Activated T-cell treated with anti-CD3 and anti-CD28 coated beads, Interleukin-2, amount 50 U/mL, for 72 hours (primary cell): ENCODE measurements around the gene DEFB124. TPM values are rescaled to one million over a fixed set of nuclear protein-coding genes. Genes with fewer than 3 reads are reported as not detected.
A peak's percentile ranks its signal among the peaks of the same experiment; 100 is the strongest.
"Not testable (repeated sequence)": the region's sequence is repeated elsewhere in the genome, so short reads cannot be mapped to it uniquely, and the experiment has no call there.

Source experiments
- ATAC-seq, 2 donors: fragments of 150-1000 bp; cut with Tn5 transposase; replicated peaks in 1 of 2; 2 replicates each; pipeline ENCODE4 v1.10.0; 2021; ENCODE audit warnings: moderate library complexity in 2 of 2, mild to moderate bottlenecking in 1 of 2
- DNase-seq, 2 donors: peaks; one replicate each; pipeline ENCODE4 v3.0.0; 2021 to 2022; ENCODE audit warnings: mixed read lengths in 1 of 2
- H3K27ac Mint-ChIP-seq: one replicate; pipeline ENCODE4 v1.8.0; 2022; ENCODE audit warnings: mild to moderate bottlenecking, moderate library complexity, mixed read lengths
- H3K27me3 Mint-ChIP-seq: one replicate; pipeline ENCODE4 v1.8.0; 2022; ENCODE audit warnings: low read depth, mixed read lengths
- H3K36me3 Mint-ChIP-seq, 2 donors: one replicate each; pipeline ENCODE4 v1.8.0; 2022; ENCODE audit warnings: mixed read lengths in 2 of 2, mild to moderate bottlenecking in 1 of 2; ENCODE audit not compliant: insufficient read depth in 2 of 2
- H3K4me1 Mint-ChIP-seq: one replicate; pipeline ENCODE4 v1.8.0; 2022; ENCODE audit warnings: low read depth, mixed read lengths
- H3K4me3 Mint-ChIP-seq, 2 donors: one replicate each; pipeline ENCODE4 v1.8.0; 2022; ENCODE audit warnings: mild to moderate bottlenecking in 2 of 2, mixed read lengths in 2 of 2, moderate library complexity in 2 of 2
- H3K9me3 Mint-ChIP-seq, 2 donors: one replicate each; pipeline ENCODE4 v1.8.0; 2022; ENCODE audit warnings: mixed read lengths in 2 of 2
- total RNA-seq, 2 donors: library from RNA; stranded (reverse); gene quantifications; one replicate each; pipeline ENCODE4 v1.2.3, GENCODE V29; 2022

The DEFB124 gene
- total RNA-seq, 2 donors from 2014 or later = not detected

DNA sequence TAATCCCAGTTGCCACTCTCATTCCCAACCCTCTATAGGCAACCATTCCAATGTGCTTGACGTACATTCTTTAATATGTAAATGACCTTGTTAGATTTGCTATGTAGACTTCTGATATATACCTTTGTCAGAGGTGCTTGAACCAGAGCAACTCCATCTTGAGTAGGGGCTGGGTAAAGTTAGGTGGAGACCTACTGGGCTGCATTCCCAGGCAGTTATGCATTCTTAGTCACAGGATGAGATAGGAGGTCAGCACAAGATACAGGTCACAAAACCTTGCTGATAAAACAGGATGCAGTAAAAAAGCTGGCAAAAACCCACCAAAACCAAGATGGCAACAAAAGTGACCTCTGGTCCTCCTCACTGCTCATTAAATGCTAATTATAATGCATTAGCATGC is 31.0 kb upstream of the DEFB124 start:
- Mint-ChIP-seq H3K27me3 (peaks cover 26% of the 10 kb centered on the region), H3K27ac (no peak overlapping the region), H3K4me3 (no peak overlapping the region), H3K4me1 (peaks cover 9% of the 10 kb centered on the region), H3K36me3 (peaks cover 0 to 2% of the 10 kb centered on the region in 2 donors), H3K9me3 (peaks cover 0 to 2% of the 10 kb centered on the region in 2 donors)
- ATAC-seq = no peak
- no peak for DNase-seq

DNA sequence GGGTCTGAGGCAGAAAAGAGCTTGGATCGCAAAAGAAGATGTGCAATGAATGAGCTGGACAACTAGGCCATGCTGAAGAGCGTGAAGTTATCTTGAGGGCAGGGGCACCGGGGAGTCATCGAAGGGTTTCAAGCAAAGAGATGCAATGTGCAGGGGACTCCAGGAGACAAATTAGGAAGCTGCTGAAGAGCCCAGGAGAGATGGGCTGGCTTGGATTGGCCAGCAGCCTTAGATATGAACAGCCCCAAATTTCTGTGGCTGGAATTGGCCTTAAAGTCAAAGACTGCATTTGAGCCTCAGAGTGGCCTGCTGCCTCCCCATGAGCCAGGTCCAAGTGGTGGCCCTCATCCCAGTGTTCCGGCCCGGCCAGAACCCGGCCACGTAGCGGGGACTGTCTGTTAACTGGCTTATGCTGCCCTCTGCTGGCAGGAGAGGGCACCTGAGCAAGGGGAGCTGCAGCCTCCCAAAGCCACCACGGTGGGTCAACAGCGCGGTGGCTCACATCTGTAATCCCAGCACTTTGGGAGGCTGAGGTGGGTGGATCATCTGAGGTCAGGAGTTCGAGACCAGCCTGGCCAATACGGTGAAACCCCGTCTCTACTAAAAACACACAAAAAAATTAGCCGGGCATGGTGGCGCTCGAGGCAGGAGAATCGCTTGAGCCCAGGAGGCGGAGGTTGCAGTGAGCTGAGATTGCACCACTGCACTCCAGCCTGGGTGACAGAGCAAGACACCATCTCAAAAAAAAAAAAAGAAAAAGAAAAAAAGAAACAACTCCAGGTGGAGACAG is 28.2 kb upstream of the DEFB124 start:
- not testable (repeated sequence) for H3K4me3 Mint-ChIP-seq, H3K9me3 Mint-ChIP-seq, H3K4me1 Mint-ChIP-seq, H3K27ac Mint-ChIP-seq, H3K36me3 Mint-ChIP-seq
- DNase-seq (peak; percentile 80 to 82), ATAC-seq (peak; percentile 96 to 98)
- peaks cover 18% of the 10 kb centered on the region for H3K27me3 Mint-ChIP-seq

DNA sequence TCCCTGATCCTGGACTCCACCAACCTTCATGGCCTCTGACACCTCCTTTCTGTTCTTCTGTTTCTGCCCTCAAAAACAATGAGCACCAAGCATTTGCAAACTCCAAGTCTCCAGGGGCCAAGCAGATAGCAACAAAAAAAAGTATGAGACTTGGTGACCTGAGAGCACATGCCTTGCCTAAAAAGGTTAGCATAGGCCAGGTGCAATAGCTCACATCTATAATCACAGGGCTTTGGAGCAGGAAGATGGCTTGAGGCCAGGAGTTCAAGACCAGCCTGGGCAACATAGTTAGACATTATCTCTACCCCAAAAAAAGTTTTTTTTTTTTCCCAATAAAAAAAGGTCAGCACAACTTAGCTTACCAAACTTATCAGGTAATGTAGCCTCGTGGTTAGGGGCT is 25.6 kb upstream of the DEFB124 start:
- no peak overlapping the region for H3K27ac Mint-ChIP-seq
- H3K4me3 Mint-ChIP-seq = no peak overlapping the region
- H3K9me3 Mint-ChIP-seq = no peaks in the 10 kb centered on the region
- no peaks in the 10 kb centered on the region for H3K36me3 Mint-ChIP-seq
- peaks cover 29% of the 10 kb centered on the region for H3K27me3 Mint-ChIP-seq
- peaks cover 9% of the 10 kb centered on the region for H3K4me1 Mint-ChIP-seq
- no peak for ATAC-seq
- no peak for DNase-seq

DNA sequence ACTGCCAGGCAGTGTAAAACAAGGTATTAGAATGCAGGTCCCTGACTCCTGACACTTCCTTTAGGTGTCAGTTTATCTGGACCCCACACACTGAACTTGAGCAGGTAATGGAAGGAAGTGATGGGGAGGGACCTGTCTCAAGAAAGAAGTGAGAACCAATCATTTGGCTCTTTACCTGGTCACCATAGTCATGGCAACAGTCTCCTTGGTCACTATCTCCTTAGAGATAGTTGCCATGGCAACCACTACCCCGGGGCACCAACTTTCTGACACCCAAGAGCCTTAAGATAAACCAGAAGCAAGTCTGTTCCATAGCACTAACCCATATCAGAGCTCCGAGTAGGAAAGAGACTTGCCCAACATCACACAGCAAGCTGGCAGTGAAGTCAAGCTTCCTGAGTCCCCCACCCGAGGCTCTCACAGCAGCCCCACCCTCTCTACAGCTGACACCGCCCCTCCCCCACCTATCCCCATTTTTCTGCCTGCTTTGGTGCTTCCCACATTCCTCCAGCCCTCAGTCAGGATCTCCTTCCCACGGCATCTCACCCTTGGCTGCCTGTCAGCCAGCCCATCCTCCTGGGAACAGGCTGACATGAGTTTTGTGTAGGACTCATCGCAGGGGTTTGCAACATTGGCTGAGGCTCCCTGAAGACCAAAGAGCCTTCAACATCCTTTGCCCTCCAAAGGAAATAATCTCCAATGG is 23.1 kb upstream of the DEFB124 start:
- H3K36me3 Mint-ChIP-seq = no peaks in the 10 kb centered on the region
- H3K27ac Mint-ChIP-seq = no peak overlapping the region
- ATAC-seq = no peak
- no peaks in the 10 kb centered on the region for H3K4me1 Mint-ChIP-seq
- H3K9me3 Mint-ChIP-seq = no peaks in the 10 kb centered on the region
- H3K27me3 Mint-ChIP-seq = peaks cover 33% of the 10 kb centered on the region
- no peak overlapping the region for H3K4me3 Mint-ChIP-seq
- no peak for DNase-seq

DNA sequence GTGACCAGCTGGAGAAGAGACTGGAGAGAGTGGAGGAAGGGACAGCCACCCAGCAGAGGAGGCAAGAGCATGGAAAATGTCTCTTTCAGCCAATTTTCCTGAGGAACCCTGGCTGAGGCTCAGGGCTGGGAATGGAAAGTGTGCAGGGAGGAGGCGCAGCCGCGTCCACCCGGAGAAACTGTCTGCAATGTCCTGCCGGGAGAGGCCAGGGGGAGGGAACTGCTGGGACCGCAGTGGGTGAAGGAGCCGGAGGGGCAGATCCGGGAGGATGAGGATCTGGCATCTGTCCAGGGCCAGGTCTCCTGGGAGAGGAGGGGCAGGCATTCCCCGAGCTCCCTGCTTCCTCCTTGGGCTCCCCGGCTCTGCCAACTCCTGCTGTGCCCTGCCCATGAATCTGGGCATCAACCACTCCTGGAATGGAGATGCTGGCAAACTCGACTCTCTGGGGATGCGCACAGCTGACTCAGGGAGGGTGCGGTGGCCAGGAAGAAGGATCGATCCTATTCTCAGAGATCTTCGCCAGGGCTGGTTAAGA is 21.9 kb upstream of the DEFB124 start:
- H3K4me3 Mint-ChIP-seq = no peak overlapping the region
- no peak overlapping the region for H3K27ac Mint-ChIP-seq
- no peaks in the 10 kb centered on the region for H3K9me3 Mint-ChIP-seq
- no peaks in the 10 kb centered on the region for H3K36me3 Mint-ChIP-seq
- H3K4me1 Mint-ChIP-seq = no peaks in the 10 kb centered on the region
- DNase-seq = no peak
- H3K27me3 Mint-ChIP-seq = peaks cover 33% of the 10 kb centered on the region
- ATAC-seq = no peak

DNA sequence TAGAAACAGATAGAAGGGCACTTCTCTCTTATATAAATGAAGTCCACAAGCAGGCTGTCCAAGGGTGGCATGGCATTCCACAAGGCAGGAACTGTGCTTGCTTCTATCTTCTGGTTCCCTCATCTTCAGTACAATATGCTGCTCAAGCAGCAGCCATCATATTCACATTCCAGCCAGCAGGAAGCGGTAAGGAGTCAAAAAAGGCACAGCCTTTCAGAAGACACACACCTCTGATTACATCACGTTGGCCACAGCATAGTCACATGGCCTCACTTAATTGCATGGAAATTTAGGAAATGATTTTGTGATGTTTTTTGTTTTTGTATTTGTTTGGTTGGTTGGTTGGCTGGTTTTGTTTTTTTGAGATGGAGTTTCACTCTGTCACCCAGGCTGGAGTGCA is 19.2 kb upstream of the DEFB124 start:
- no peaks in the 10 kb centered on the region for H3K9me3 Mint-ChIP-seq
- H3K27ac Mint-ChIP-seq = no peak overlapping the region
- no peak overlapping the region for H3K4me3 Mint-ChIP-seq
- no peak for ATAC-seq
- no peaks in the 10 kb centered on the region for H3K4me1 Mint-ChIP-seq
- H3K27me3 Mint-ChIP-seq = peaks cover 33% of the 10 kb centered on the region
- no peaks in the 10 kb centered on the region for H3K36me3 Mint-ChIP-seq
- DNase-seq = no peak

DNA sequence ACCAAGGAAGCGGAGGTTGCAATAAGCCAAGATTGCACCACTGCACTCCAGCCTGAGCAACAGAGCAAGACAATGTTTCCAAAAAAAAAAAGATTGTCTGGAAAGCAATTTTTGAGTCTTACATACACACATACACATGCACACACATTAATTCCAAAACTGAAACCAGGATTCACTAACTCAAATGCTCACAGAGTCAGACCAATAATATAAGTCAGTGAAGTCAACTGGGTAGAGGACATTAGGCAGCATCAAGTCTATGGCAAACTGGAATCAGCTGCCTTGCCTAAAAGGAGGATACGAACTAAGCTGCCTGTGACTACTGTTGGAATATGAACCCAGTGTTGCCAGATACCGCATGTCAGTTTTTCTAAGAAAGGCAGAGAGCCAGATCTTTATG is 15.8 kb upstream of the DEFB124 start:
- H3K4me3 Mint-ChIP-seq = no peak overlapping the region

DNA sequence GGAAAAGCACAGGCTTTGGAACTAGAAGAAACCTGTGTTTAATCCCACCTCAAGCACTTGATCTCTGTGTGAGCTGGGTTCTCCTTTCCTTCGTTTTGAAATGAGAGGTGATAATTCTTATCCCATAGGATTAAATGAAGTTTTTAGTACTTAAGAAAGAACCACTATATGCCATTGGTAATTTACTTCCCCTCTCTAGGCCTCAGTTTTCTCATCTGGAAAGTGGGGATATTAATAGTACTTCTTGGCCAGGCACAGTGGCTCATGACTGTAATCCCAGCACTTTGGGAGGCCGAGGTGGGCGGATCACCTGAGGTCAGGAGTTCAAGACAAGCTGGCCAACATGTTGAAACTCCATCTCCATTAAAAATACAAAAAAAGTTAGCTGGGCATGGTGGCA is 14.2 kb upstream of the DEFB124 start:
- H3K27me3 Mint-ChIP-seq = peaks cover 23% of the 10 kb centered on the region
- ATAC-seq (no peak), DNase-seq (no peak)
- H3K9me3 Mint-ChIP-seq = no peaks in the 10 kb centered on the region
- no peak overlapping the region for H3K27ac Mint-ChIP-seq
- H3K4me1 Mint-ChIP-seq = no peaks in the 10 kb centered on the region
- H3K4me3 Mint-ChIP-seq = no peak overlapping the region
- H3K36me3 Mint-ChIP-seq = peaks cover 0 to 2% of the 10 kb centered on the region in 2 donors

More for the DNA sequence above, 15.8 kb upstream of the DEFB124 start:
- DNase-seq (no peak), ATAC-seq (peak in 1 of 2 donors; percentile 51)
- H3K36me3 Mint-ChIP-seq = no peaks in the 10 kb centered on the region
- no peak overlapping the region for H3K27ac Mint-ChIP-seq
- H3K4me1 Mint-ChIP-seq = no peaks in the 10 kb centered on the region
- H3K9me3 Mint-ChIP-seq = no peaks in the 10 kb centered on the region
- H3K27me3 Mint-ChIP-seq = peaks cover 27% of the 10 kb centered on the region

DNA sequence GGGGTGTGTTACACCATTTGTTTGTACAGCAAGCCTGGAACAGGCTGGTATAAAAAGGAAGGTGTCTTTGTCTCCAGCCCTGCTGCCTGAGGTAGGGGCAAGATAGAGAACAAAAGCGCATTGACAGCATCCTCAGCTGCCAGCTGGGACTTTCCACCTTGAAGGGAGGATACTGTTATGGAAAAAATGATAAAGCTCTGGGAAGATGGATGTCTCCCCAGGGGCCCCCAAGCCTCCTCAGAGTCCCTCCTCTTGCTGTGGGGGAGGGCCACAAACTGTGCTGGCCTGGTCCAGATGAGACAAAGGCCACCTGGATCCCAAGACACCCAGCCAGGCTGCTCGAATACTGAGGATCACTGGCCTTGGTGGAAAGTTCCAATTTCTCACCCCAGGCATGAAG is 13.2 kb upstream of the DEFB124 start:
- H3K27me3 Mint-ChIP-seq = peaks cover 20% of the 10 kb centered on the region
- H3K36me3 Mint-ChIP-seq = peaks cover 0 to 2% of the 10 kb centered on the region in 2 donors
- ATAC-seq (no peak), DNase-seq (no peak)
- no peak overlapping the region for H3K4me3 Mint-ChIP-seq
- no peak overlapping the region for H3K27ac Mint-ChIP-seq
- no peaks in the 10 kb centered on the region for H3K9me3 Mint-ChIP-seq
- H3K4me1 Mint-ChIP-seq = no peaks in the 10 kb centered on the region

DNA sequence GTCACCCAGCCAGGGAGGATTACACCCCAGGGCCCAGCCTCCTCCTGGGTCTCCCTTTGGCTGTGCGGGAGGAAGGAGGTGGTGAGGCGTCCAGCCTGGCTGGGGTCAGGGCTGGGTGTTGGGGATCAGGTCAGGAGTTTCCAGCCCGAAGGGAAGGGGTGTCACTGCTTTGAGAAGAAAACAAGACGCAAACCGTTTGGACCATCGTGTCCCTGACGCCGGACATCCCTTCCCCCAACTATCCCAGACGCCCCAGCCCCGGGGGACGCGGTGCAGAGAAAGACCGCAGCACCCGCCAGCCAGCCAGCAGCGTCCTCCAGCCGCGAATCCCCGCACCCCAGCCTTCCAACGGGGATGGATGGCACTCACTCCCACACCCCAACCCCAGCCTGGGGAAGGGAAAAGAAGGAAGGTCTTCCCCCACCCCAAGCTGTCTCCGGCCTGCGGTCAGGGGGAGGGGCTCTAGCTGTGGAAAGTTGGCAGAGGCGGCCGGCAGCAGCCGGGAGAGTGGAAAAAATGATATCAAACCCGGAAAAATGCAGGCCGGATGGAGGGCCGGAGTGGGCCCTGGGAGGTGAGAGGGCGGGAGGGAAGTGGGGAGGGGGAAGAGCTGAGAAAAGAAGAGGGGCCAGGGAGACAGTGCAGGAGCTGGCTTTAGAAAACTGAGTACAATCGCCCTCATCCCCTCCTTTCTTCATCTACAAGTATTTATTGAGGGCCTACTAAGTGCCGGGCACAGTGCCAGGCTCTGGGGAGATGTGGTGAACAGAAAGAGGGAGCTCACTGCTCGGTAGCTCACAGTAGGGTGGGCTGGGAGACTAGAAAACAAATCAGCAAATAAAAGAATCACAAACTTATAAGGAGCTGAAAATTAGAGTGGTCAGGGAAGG is 10.8 kb upstream of the DEFB124 start:
- H3K4me3 Mint-ChIP-seq = no peak overlapping the region
- H3K4me1 Mint-ChIP-seq = no peaks in the 10 kb centered on the region
- no peak overlapping the region for H3K27ac Mint-ChIP-seq
- ATAC-seq = no peak
- peaks cover 0 to 2% of the 10 kb centered on the region in 2 donors for H3K36me3 Mint-ChIP-seq
- DNase-seq = no peak
- peaks cover 38% of the 10 kb centered on the region for H3K27me3 Mint-ChIP-seq
- H3K9me3 Mint-ChIP-seq = no peaks in the 10 kb centered on the region

DNA sequence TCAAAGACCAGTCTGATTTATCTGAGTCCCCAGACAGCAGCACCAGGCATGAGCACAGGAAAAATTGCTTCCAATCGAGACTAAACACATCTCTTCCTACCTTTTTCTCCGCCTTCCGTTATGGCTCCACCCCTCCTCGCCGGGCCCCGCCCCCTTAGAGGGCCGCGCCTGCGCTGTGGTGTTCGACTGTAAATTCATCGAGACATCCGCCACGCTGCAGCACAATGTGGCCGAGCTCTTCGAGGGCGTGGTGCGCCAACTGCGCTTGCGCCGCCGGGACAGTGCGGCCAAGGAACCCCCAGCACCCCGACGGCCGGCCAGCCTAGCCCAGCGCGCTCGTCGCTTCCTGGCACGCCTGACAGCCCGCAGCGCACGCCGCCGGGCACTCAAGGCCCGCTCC is 9.1 kb upstream of the DEFB124 start:
- H3K4me3 Mint-ChIP-seq = no peak overlapping the region
- peaks cover 0 to 2% of the 10 kb centered on the region in 2 donors for H3K36me3 Mint-ChIP-seq
- ATAC-seq = no peak
- no peak overlapping the region for H3K27ac Mint-ChIP-seq
- no peaks in the 10 kb centered on the region for H3K4me1 Mint-ChIP-seq
- H3K9me3 Mint-ChIP-seq = no peaks in the 10 kb centered on the region
- peaks cover 38% of the 10 kb centered on the region for H3K27me3 Mint-ChIP-seq
- peak in 1 of 2 donors; percentile 22 for DNase-seq

DNA sequence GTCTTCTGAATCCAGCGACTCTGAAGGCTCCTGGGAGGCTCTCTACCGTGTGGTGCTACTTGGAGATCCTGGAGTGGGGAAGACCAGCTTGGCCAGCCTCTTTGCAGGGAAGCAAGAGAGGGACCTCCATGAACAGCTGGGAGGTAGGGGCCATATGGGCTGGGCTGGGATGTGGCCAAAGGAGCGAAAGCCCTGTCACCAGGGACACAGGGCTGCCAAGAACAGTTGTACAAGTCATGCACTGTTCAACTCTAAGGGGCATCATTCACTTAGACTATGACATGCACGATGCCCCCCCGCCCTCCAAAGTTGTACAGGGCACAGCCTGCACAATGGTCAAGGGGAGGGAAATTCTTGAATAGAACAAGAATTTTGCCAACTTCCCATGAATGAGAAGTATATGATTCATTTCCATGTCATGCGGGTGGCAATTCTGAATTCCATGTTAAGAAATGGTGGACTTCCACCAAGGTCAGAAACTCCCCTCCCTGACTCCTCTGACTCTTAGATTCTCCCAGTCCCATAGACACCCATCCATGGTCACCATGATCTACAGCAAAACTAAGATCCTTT is 1.8 kb upstream of the DEFB124 start:
- no peak overlapping the region for H3K4me3 Mint-ChIP-seq
- ATAC-seq (no peak), DNase-seq (no peak)
- H3K9me3 Mint-ChIP-seq = peaks cover 2% of the 10 kb centered on the region in 2 donors
- peaks cover 16% of the 10 kb centered on the region for H3K4me1 Mint-ChIP-seq
- H3K36me3 Mint-ChIP-seq = peaks cover 2 to 3% of the 10 kb centered on the region in 2 donors
- H3K27ac Mint-ChIP-seq = no peak overlapping the region
- peaks cover 50% of the 10 kb centered on the region for H3K27me3 Mint-ChIP-seq
